HepG2 (cell line): ENCODE measurements around the gene AP2S1. TPM values are rescaled to one million over a fixed set of nuclear protein-coding genes. Genes with fewer than 3 reads are reported as not detected.

Source experiments
- AGO2 ChIP-seq: fragments of 200-400 bp; formaldehyde crosslinking; optimal IDR thresholded peaks from 2 replicates; pipeline ENCODE3; 2017; ENCODE audit warnings: mild to moderate bottlenecking, low read depth, low read length, moderate library complexity
- CENPT ChIP-seq: sonication (generic); formaldehyde crosslinking; IDR thresholded peaks from 2 replicates; pipeline ENCODE4 v1.8.0; 2022; ENCODE audit warnings: low read depth, mild to moderate bottlenecking, moderate library complexity, missing genetic modification reagents
- CHD4 ChIP-seq: fragments of 200-600 bp; sonication (generic); IDR thresholded peaks from 2 replicates; pipeline ENCODE4 v1.7.0; 2017; ENCODE audit warnings: mild to moderate bottlenecking, low read length, borderline replicate concordance
- HDAC1 ChIP-seq: sonication (generic); formaldehyde crosslinking; IDR thresholded peaks from 2 replicates; pipeline ENCODE4 v1.5.1; 2020; ENCODE audit warnings: mild to moderate bottlenecking, missing genetic modification reagents
- HMGXB3 ChIP-seq: sonication (generic); formaldehyde crosslinking; IDR thresholded peaks from 2 replicates; pipeline ENCODE4 v1.4.0; 2020; ENCODE audit warnings: missing genetic modification reagents, borderline replicate concordance
- IKZF1 ChIP-seq: fragments of 450-650 bp; IDR thresholded peaks from 2 replicates; pipeline ENCODE4 v1.7.1; 2016
- KDM6A ChIP-seq: IDR thresholded peaks from 2 replicates; pipeline ENCODE4 v1.6.1; 2016; ENCODE audit warnings: low read depth
- MAX ChIP-seq: IDR thresholded peaks from 2 replicates; pipeline ENCODE4 v1.6.1; 2012; ENCODE audit warnings: inconsistent platforms
- MZF1 ChIP-seq: sonication (generic); formaldehyde crosslinking; IDR thresholded peaks from 2 replicates; pipeline ENCODE4 v1.8.1; 2023; ENCODE audit warnings: mild to moderate bottlenecking, missing genetic modification reagents, borderline replicate concordance
- NFKBIZ ChIP-seq: IDR thresholded peaks from 2 replicates; pipeline ENCODE4 v1.6.1; 2018; ENCODE audit warnings: missing genetic modification reagents, missing compliant biosample characterization
- PITX1 ChIP-seq: sonication (generic); formaldehyde crosslinking; IDR thresholded peaks from 2 replicates; pipeline ENCODE4 v1.5.1; 2020; ENCODE audit warnings: mild to moderate bottlenecking, missing genetic modification reagents
- POGZ ChIP-seq: sonication (generic); formaldehyde crosslinking; IDR thresholded peaks from 2 replicates; pipeline ENCODE4 v1.4.0; 2020; ENCODE audit warnings: mild to moderate bottlenecking, missing genetic modification reagents
- RFX1 ChIP-seq: fragments of 450-650 bp; IDR thresholded peaks from 2 replicates; pipeline ENCODE4 v1.6.1; 2017
- STAT5B ChIP-seq: sonication (generic); formaldehyde crosslinking; IDR thresholded peaks from 2 replicates; pipeline ENCODE4 v1.4.0; 2020; ENCODE audit warnings: missing genetic modification reagents
- USF2 ChIP-seq, 2 experiments: sonication (generic) in 1 of 2; formaldehyde crosslinking in 1 of 2; IDR thresholded peaks; 2 replicates each; pipeline versions ENCODE4 v1.5.1 to v1.6.1; 2011 to 2020; ENCODE audit warnings: borderline replicate concordance in 1 of 2, low read depth in 1 of 2, low read length in 1 of 2, mild to moderate bottlenecking in 1 of 2, missing genetic modification reagents in 1 of 2, moderate library complexity in 1 of 2
- ZC3H4 ChIP-seq: sonication (generic); formaldehyde crosslinking; IDR thresholded peaks from 2 replicates; pipeline ENCODE4 v1.4.0; 2020; ENCODE audit warnings: missing genetic modification reagents, borderline replicate concordance
- ZMYM2 ChIP-seq: sonication (generic); formaldehyde crosslinking; IDR thresholded peaks from 2 replicates; pipeline ENCODE4 v1.8.0; 2022; ENCODE audit warnings: mild to moderate bottlenecking, missing genetic modification reagents
- ZNF275 ChIP-seq: sonication (generic); formaldehyde crosslinking; IDR thresholded peaks from 2 replicates; pipeline ENCODE4 v1.8.0; 2022; ENCODE audit warnings: missing genetic modification reagents, mild to moderate bottlenecking, inconsistent platforms, borderline replicate concordance
- ZNF331 ChIP-seq: sonication (generic); formaldehyde crosslinking; IDR thresholded peaks from 2 replicates; pipeline ENCODE4 v1.4.0; 2020; ENCODE audit warnings: missing genetic modification reagents
- ZNF354B ChIP-seq: sonication (generic); formaldehyde crosslinking; IDR thresholded peaks from 2 replicates; pipeline ENCODE4 v1.8.0; 2022; ENCODE audit warnings: mild to moderate bottlenecking, missing genetic modification reagents
- ZNF367 ChIP-seq: sonication (generic); formaldehyde crosslinking; IDR thresholded peaks from 2 replicates; pipeline ENCODE4 v1.4.0; 2020; ENCODE audit warnings: missing genetic modification reagents, borderline replicate concordance
- ZNF569 ChIP-seq: sonication (generic); formaldehyde crosslinking; IDR thresholded peaks from 2 replicates; pipeline ENCODE4 v1.5.0; 2020; ENCODE audit warnings: mild to moderate bottlenecking, missing genetic modification reagents, moderate library complexity, borderline replicate concordance
- ZNF7 ChIP-seq: IDR thresholded peaks from 2 replicates; pipeline ENCODE4 v1.6.1; 2016; ENCODE audit warnings: missing biosample characterization, missing genetic modification reagents
- polyA plus RNA-seq, 8 experiments: library from polyadenylated mRNA; depleted of rRNA in 3 of 8; stranded (reverse) in 7 of 8; unstranded in 1 of 8; fragments of >200 nt; fragmentation: Illumina TruSeq in 4 of 8; extraction: Trizol in 4 of 8; gene quantifications; 2 replicates each; pipeline versions ENCODE4 v1.2.1 to v1.2.3, GENCODE V29; 2011 to 2016; ENCODE audit warnings: low read depth in 4 of 8, missing spikeins in 1 of 8, mixed read lengths in 1 of 8; ENCODE audit not compliant: insufficient read depth in 1 of 8
- total RNA-seq, 5 experiments: library from RNA; depleted of rRNA; stranded (reverse); fragments of >200 nt; fragmentation: Illumina TruSeq; extraction: Trizol; gene quantifications; 2 replicates each; pipeline ENCODE4 v1.2.3, GENCODE V29; 2016; ENCODE audit warnings: low read depth in 1 of 5

Gene AP2S1
- total and polyA plus RNA-seq, 2 of the 13 experiments (the other 11 are each of a cell fraction or from before 2014, with no cell fraction given): 45.2 to 86.1 TPM

- TF ChIP-seq MAX: peak; percentile 55; the same call in 1 of the 2 replicates
- TF ChIP-seq ZNF275: peak; percentile 30; the same call in 1 of the 2 replicates
- TF ChIP-seq ZNF354B: no peak
- TF ChIP-seq ZNF367 (CRISPR knock-in tag): no peak
- no peak for TF ChIP-seq AGO2
- TF ChIP-seq CHD4: no peak
- no peak for TF ChIP-seq STAT5B (CRISPR knock-in tag)
- no peak for TF ChIP-seq MZF1
- TF ChIP-seq USF2 (IDR thresholded peaks at IDR 0.05; ENCODE audit: low read depth, low read length): no peak
- no peak for TF ChIP-seq USF2 (CRISPR knock-in tag; IDR thresholded peaks at IDR 0.05; ENCODE audit: borderline replicate concordance)
- TF ChIP-seq POGZ (CRISPR knock-in tag): peak; percentile 78
- no peak for TF ChIP-seq ZC3H4 (CRISPR knock-in tag)
- TF ChIP-seq HMGXB3 (CRISPR knock-in tag): no peak
- TF ChIP-seq ZNF569 (CRISPR knock-in tag): no peak
- TF ChIP-seq ZMYM2 (CRISPR knock-in tag): no peak
- peak; percentile 89 for TF ChIP-seq KDM6A
- TF ChIP-seq CENPT: no peak
- TF ChIP-seq PITX1 (CRISPR knock-in tag): peak; percentile 57; the same call in 1 of the 2 replicates
- peak; percentile 52; the same call in 1 of the 2 replicates for TF ChIP-seq HDAC1 (CRISPR knock-in tag)
- peak; percentile 58; the same call in 1 of the 2 replicates for TF ChIP-seq NFKBIZ (CRISPR knock-in tag)
- no peak for TF ChIP-seq ZNF7
- no peak for TF ChIP-seq IKZF1
- TF ChIP-seq ZNF331 (CRISPR knock-in tag): peak; percentile 72; the same call in 1 of the 2 replicates
- no peak for TF ChIP-seq RFX1
These were observed 40.0 kb upstream of the AP2S1 start (continued) for GRCh38 chr19:46890423-46891170.
